Measurements from ENCODE around the gene FOXD3.

GRCh38 chr1:63328781-63329180 lies 6.4 kb downstream of the FOXD3 start:
- TF ChIP-seq SIN3A (IDR thresholded peaks at IDR 0.05; ENCODE audit: borderline replicate concordance, insufficient read depth, low read length) (no peak), REST (IDR thresholded peaks at IDR 0.05; ENCODE audit: insufficient read depth in 1 of 2, low read depth in 2 of 2, low read length in 2 of 2) (no peak), POLR2AphosphoS5 (IDR thresholded peaks at IDR 0.05; ENCODE audit: low read depth, low read length) (no peak)
